ENCODE data around the gene LRRN4CL.

The LRRN4CL gene

GRCh38 chr11:62646825-62647608 is 42.3 kb downstream of the LRRN4CL start:
- peak overlapping the region in 2 of 7 experiments; percentile 90 to 97 for H3K4me3 ChIP-seq (ENCODE audit: control insufficient read depth in 1 of 7, extremely low read depth in 1 of 7, insufficient read depth in 4 of 7, low read depth in 2 of 7, low read length in 6 of 7)
- H3K27me3 ChIP-seq (replicated peaks in 2 of 5; ENCODE audit: control insufficient read depth in 4 of 5, insufficient read depth in 5 of 5, low read length in 4 of 5): no peaks in the 10 kb centered on the region
- CTCF ChIA-PET: interaction anchor here (1.0 to 6.0 kb wide), 7 partner anchors 9 to 139 kb away, joined by 4 to 33 read pairs (median 12); partner anchors contain the start of genes C11orf98, CSKMT, LBHD1 and TUT1
- H3K9me3 ChIP-seq (ENCODE audit: control extremely low read depth in 1 of 5, control insufficient read depth in 4 of 5, insufficient read depth in 2 of 5, low read depth in 1 of 5, low read length in 4 of 5): no peaks in the 10 kb centered on the region
- no peak for DNase-seq
- WGBS (ENCODE audit: insufficient coverage): 87% methylated on average over 25 of the region's 32 CpGs
- H3K36me3 ChIP-seq (ENCODE audit: control insufficient read depth in 4 of 4, insufficient read depth in 4 of 4, low read length in 3 of 4): peaks cover 13 to 53% (median 26%) of the 10 kb centered on the region in 4 experiments
- peak overlapping the region in 1 of 2 experiments; percentile 97 for H3K27ac ChIP-seq (ENCODE audit: insufficient read depth in 1 of 2, low read depth in 1 of 2, low read length in 2 of 2, poor library complexity in 1 of 2, severe bottlenecking in 2 of 2)
- POLR2A ChIA-PET: interaction anchor here (0.6 to 3.0 kb wide), 8 partner anchors 9 to 185 kb away, joined by 3 to 23 read pairs (median 4); partner anchors contain the start of genes B3GAT3, C11orf98, CSKMT and TUT1
- H3K4me1 ChIP-seq (ENCODE audit: control extremely low read depth in 1 of 4, control insufficient read depth in 4 of 4, insufficient read depth in 4 of 4, low read length in 3 of 4): peaks cover 0 to 31% (median 24%) of the 10 kb centered on the region in 4 experiments

- H3K4me1 ChIP-seq (ENCODE audit: control extremely low read depth in 1 of 4, control insufficient read depth in 4 of 4, insufficient read depth in 4 of 4, low read length in 3 of 4): peaks cover 0 to 25% (median 21%) of the 10 kb centered on the region in 4 experiments
- H3K4me3 ChIP-seq (ENCODE audit: control insufficient read depth in 1 of 7, extremely low read depth in 1 of 7, insufficient read depth in 4 of 7, low read depth in 2 of 7, low read length in 6 of 7): peak within 1 kb of the TSS; percentile 81 to 100 (median 92)
- no peaks in the 10 kb centered on the region for H3K27me3 ChIP-seq (replicated peaks in 2 of 5; ENCODE audit: control insufficient read depth in 4 of 5, insufficient read depth in 5 of 5, low read length in 4 of 5)
- CTCF ChIA-PET: interaction anchor here (1.0 to 6.0 kb wide), 6 partner anchors 10 to 106 kb away, joined by 3 to 33 read pairs (median 12); partner anchors contain the start of genes B3GAT3, C11orf98, CSKMT and LBHD1
- POLR2A ChIA-PET: interaction anchor here (0.5 to 3.0 kb wide), 11 partner anchors 8 to 1624 kb away, joined by 3 to 23 read pairs (median 4); partner anchors contain the start of genes B3GAT3, C11orf98, CSKMT and TUT1
- no peaks in the 10 kb centered on the region for H3K9me3 ChIP-seq (ENCODE audit: control extremely low read depth in 1 of 5, control insufficient read depth in 4 of 5, insufficient read depth in 2 of 5, low read depth in 1 of 5, low read length in 4 of 5)
- peak; percentile 98 to 99 (median 99) for DNase-seq
- H3K27ac ChIP-seq (ENCODE audit: insufficient read depth in 1 of 2, low read depth in 1 of 2, low read length in 2 of 2, poor library complexity in 1 of 2, severe bottlenecking in 2 of 2): peak within 1 kb of the TSS; percentile 93 to 97
- H3K36me3 ChIP-seq (ENCODE audit: control insufficient read depth in 4 of 4, insufficient read depth in 4 of 4, low read length in 3 of 4): peaks cover 13 to 53% (median 26%) of the 10 kb centered on the region in 4 experiments
- 0% methylated on average over 61 of the region's 73 CpGs for WGBS (ENCODE audit: insufficient coverage)
Measured at GRCh38 chr11:62645946-62646824, 43.1 kb downstream of the LRRN4CL start, which contains the start of gene GANAB. Gene GANAB, minus strand, starts transcription at chr11:62646613. Its CDS starts 14 bp downstream, at chr11:62646599.

GRCh38 chr11:62645671-62645945 is 43.7 kb downstream of the LRRN4CL start:
- H3K36me3 ChIP-seq (ENCODE audit: control insufficient read depth in 4 of 4, insufficient read depth in 4 of 4, low read length in 3 of 4): peaks cover 13 to 51% (median 26%) of the 10 kb centered on the region in 4 experiments
- peak overlapping the region; percentile 81 to 100 (median 92) for H3K4me3 ChIP-seq (ENCODE audit: control insufficient read depth in 1 of 7, extremely low read depth in 1 of 7, insufficient read depth in 4 of 7, low read depth in 2 of 7, low read length in 6 of 7)
- ChIA-PET POLR2A (interaction anchor here (0.5 to 3.0 kb wide), 6 partner anchors 7 to 1625 kb away, joined by 3 to 23 read pairs (median 5); partner anchors contain the start of genes C11orf98, CSKMT, TUT1 and UQCC3), CTCF (interaction anchor here (1.0 to 6.0 kb wide), 6 partner anchors 10 to 106 kb away, joined by 3 to 33 read pairs (median 12); partner anchors contain the start of genes B3GAT3, C11orf98, CSKMT and LBHD1)
- H3K27ac ChIP-seq (ENCODE audit: insufficient read depth in 1 of 2, low read depth in 1 of 2, low read length in 2 of 2, poor library complexity in 1 of 2, severe bottlenecking in 2 of 2): peak overlapping the region; percentile 93 to 97
- H3K4me1 ChIP-seq (ENCODE audit: control extremely low read depth in 1 of 4, control insufficient read depth in 4 of 4, insufficient read depth in 4 of 4, low read length in 3 of 4): peaks cover 0 to 26% (median 24%) of the 10 kb centered on the region in 4 experiments
- peak in 1 of 3 donors; percentile 16 for DNase-seq
- no peaks in the 10 kb centered on the region for H3K9me3 ChIP-seq (ENCODE audit: control extremely low read depth in 1 of 5, control insufficient read depth in 4 of 5, insufficient read depth in 2 of 5, low read depth in 1 of 5, low read length in 4 of 5)
- H3K27me3 ChIP-seq (replicated peaks in 2 of 5; ENCODE audit: control insufficient read depth in 4 of 5, insufficient read depth in 5 of 5, low read length in 4 of 5): no peaks in the 10 kb centered on the region
- 20% methylated on average over 11 of the region's 11 CpGs for WGBS (ENCODE audit: insufficient coverage)

GRCh38 chr11:62644220-62644619 is 45.1 kb downstream of the LRRN4CL start:
- ChIA-PET CTCF (interaction anchor here (0.5 to 6.0 kb wide), 6 partner anchors 16 to 52 kb away, joined by 3 to 33 read pairs (median 8); partner anchors contain the start of genes C11orf98, CSKMT, LBHD1 and TUT1), POLR2A (interaction anchor here (1.2 kb wide), 1 partner anchor 21 kb away, joined by 3 read pairs; no protein-coding TSS in a partner anchor)
- H3K36me3 ChIP-seq (ENCODE audit: control insufficient read depth in 4 of 4, insufficient read depth in 4 of 4, low read length in 3 of 4): peaks cover 12 to 49% (median 20%) of the 10 kb centered on the region in 4 experiments
- peaks cover 0 to 33% (median 30%) of the 10 kb centered on the region in 4 experiments for H3K4me1 ChIP-seq (ENCODE audit: control extremely low read depth in 1 of 4, control insufficient read depth in 4 of 4, insufficient read depth in 4 of 4, low read length in 3 of 4)
- H3K27me3 ChIP-seq (replicated peaks in 2 of 5; ENCODE audit: control insufficient read depth in 4 of 5, insufficient read depth in 5 of 5, low read length in 4 of 5): no peaks in the 10 kb centered on the region
- no peaks in the 10 kb centered on the region for H3K9me3 ChIP-seq (ENCODE audit: control extremely low read depth in 1 of 5, control insufficient read depth in 4 of 5, insufficient read depth in 2 of 5, low read depth in 1 of 5, low read length in 4 of 5)
- H3K27ac ChIP-seq (ENCODE audit: insufficient read depth in 1 of 2, low read depth in 1 of 2, low read length in 2 of 2, poor library complexity in 1 of 2, severe bottlenecking in 2 of 2): no peak overlapping the region
- H3K4me3 ChIP-seq (ENCODE audit: control insufficient read depth in 1 of 7, extremely low read depth in 1 of 7, insufficient read depth in 4 of 7, low read depth in 2 of 7, low read length in 6 of 7): no peak overlapping the region
- WGBS (ENCODE audit: insufficient coverage): 100% methylated on average over 5 of the region's 8 CpGs
- DNase-seq: no peak
